Aorta (tissue), 5 donors: ENCODE results near the gene COL1A1. TPM values are rescaled to one million over a fixed set of nuclear protein-coding genes. Genes with fewer than 3 reads are reported as not detected.
A peak's percentile ranks its signal among the peaks of the same experiment; 100 is the strongest.

ENCODE experiments used
- ATAC-seq: fragments of 200-7000 bp; cut with Tn5 transposase; one replicate; pipeline ENCODE4 v1.9.1; 2022; ENCODE audit warnings: moderate library complexity; ENCODE audit not compliant: low FRiP score
- DNase-seq, 2 donors: peaks; one replicate each; pipeline ENCODE4 v3.0.0-alpha.2; 2020
- H3K27ac ChIP-seq, 2 donors: one replicate each; pipeline ENCODE4 v1.5.1; 2013; ENCODE audit warnings: low read length in 2 of 2, mild to moderate bottlenecking in 2 of 2, moderate library complexity in 2 of 2, control low read depth in 1 of 2, inconsistent platforms in 1 of 2, low read depth in 1 of 2
- H3K27me3 ChIP-seq, 2 donors: one replicate each; pipeline ENCODE4 v1.6.1; 2013; ENCODE audit warnings: control low read depth in 1 of 2, low read length in 1 of 2, mild to moderate bottlenecking in 1 of 2, moderate library complexity in 1 of 2; ENCODE audit not compliant: insufficient read depth in 2 of 2, control insufficient read depth in 1 of 2
- H3K36me3 ChIP-seq, 2 donors: one replicate each; pipeline ENCODE4 v1.6.1; 2013; ENCODE audit warnings: control low read depth in 1 of 2, low read length in 1 of 2, mild to moderate bottlenecking in 1 of 2; ENCODE audit not compliant: insufficient read depth in 2 of 2, control insufficient read depth in 1 of 2
- H3K4me1 ChIP-seq, 2 donors: one replicate each; pipeline ENCODE4 v1.6.1; 2013; ENCODE audit warnings: low read length in 2 of 2, control low read depth in 1 of 2, mild to moderate bottlenecking in 1 of 2, moderate library complexity in 1 of 2; ENCODE audit not compliant: insufficient read depth in 2 of 2, control insufficient read depth in 1 of 2
- H3K4me3 ChIP-seq, 2 donors: one replicate each; pipeline ENCODE4 v1.5.1; 2013; ENCODE audit warnings: low read length in 2 of 2, control low read depth in 1 of 2, mild to moderate bottlenecking in 1 of 2
- H3K9me3 ChIP-seq: one replicate; pipeline ENCODE4 v1.6.1; 2013; ENCODE audit warnings: mild to moderate bottlenecking, low read length; ENCODE audit not compliant: control insufficient read depth
- WGBS, 2 donors: extraction: QIAGEN DNeasy Blood & Tissue Kit; methylation state at CpG; one replicate each; pipeline ENCODE4 v1.1.7; 2013; 5-methylcytosine and 5-hydroxymethylcytosine counted together
- intact Hi-C, 2 donors: fragments of 100-400 bp; cut with DNase I; formaldehyde crosslinking; loops; one replicate each; pipeline versions ENCODE4 v1.14.2 to v1.15.0; 2022
- polyA plus RNA-seq, 2 donors: library from polyadenylated mRNA; stranded (reverse); fragments of 200-250 nt; gene quantifications; one replicate each; pipeline ENCODE4 v1.2.3, GENCODE V29; 2013
- total RNA-seq, 2 donors: library from RNA; stranded (reverse); fragmentation: NEBNext Ultra II Directional; extraction: Animal tissue kit (Norgen Biotek cat#: 25700); gene quantifications; one replicate each; pipeline ENCODE4 v1.2.1, GENCODE V29; 2021
- donor health status: healthy with polysubstance abuse.
- donor health status: Bipolar disorder and iron deficiency.
- donor health status: DM: no; HTN: no; CAD: no.
- donor health status: DM: no; HTN: no; CAD: no.
- donor health status: DM: yes; HTN: yes; CAD: no.

The COL1A1 gene
- total and polyA plus RNA-seq, 4 donors, result 70.2 to 948 (median 396) TPM

DNA sequence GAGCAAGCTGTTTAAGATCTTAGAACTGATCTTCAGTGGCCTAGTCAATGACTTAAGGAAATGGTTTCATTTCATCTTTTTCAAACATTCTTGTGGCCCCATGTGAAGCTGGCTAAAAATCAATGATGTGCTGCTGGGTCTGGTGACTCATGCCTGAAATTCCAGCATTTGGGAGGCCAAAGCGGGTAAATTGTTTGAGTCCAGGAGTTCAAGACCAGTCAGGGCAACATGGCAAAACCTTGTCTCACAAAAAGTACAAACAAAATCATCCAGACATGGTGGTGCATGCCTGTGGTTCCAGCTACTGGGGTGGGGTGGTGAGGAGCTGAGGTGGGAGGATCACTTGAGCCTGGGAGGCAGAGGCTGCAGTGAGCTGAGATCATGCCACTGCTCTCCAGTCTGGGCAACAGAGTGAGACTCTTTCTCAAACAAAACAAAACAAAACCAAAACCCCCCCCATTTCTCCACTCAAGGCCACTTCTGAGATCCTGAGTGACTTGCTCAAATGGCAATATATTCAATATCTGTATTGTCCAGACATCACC lies 17.4 kb upstream of the COL1A1 start:
- H3K27me3 ChIP-seq, result no peaks in the 10 kb centered on the region
- intact Hi-C loops, result no loop called here
- H3K27ac ChIP-seq, result peak overlapping the region in 1 of 2 donors; percentile 89
- H3K4me3 ChIP-seq, result no peak overlapping the region
- H3K36me3 ChIP-seq, result no peaks in the 10 kb centered on the region
- ATAC-seq, result peak; percentile 31
- H3K4me1 ChIP-seq, result peaks cover 6 to 9% of the 10 kb centered on the region in 2 donors
- WGBS, 2 donors, result 3 to 20% methylated on average over 1 of the region's 1 CpG
- no peak for DNase-seq
- no peaks in the 10 kb centered on the region for H3K9me3 ChIP-seq

DNA sequence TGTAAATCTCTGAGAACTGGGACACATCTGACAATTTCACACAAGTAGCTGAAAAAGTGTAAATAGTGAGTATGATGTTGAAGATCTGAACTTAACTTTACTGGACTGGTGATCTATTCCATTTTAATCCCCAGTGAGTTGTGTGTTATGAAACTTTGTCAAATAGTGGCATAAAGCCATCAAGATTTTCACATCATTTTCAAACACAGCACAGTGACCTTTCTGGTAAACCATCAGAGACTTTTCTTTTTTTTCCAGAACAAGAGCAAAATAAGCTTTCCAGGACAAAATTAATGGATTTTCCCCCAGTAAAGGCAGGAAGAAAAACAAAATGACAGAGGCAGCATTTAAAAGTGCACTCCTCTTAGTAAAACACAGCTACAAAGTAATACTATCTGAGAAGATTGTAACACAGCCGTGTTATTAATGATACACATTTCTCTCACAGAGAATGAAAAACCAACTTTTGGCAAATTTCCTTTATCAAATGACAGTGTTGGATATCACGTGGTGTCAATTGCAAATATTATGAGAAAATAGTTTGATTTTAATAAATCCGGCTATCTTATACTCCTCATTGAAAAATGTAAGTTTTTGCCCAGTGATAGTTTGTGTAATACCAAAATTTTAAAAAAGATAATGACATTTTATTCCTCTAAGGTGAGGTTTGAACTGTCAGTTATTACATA lies 16.8 kb upstream of the COL1A1 start:
- peak; percentile 67 for ATAC-seq
- WGBS, 2 donors, result 16 to 31% methylated on average over 3 of the region's 3 CpGs
- H3K4me1 ChIP-seq, result peaks cover 6 to 9% of the 10 kb centered on the region in 2 donors

DNA sequence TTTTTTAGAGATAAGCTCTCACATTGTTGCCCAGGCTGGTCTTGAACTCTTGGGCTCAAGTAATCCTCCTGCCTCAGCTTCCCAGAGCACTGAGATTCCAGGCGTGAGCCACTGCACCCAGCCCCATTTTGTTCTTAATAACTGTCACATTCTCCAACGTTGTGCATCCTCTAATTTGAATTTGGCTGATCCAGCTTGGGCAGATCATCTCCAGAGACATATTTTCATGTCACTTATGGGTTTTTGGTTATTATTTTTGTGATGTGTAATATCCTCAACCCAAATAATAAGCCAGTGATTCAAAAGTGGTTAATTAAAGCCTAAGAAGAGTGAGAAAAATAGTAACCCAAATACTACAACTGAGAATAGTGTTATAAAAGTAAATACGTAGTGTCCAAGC lies 16.2 kb upstream of the COL1A1 start:
- DNase-seq (no peak), ATAC-seq (no peak)
- Histone ChIP-seq H3K4me1 (peaks cover 6 to 9% of the 10 kb centered on the region in 2 donors), H3K4me3 (no peak overlapping the region), H3K9me3 (no peaks in the 10 kb centered on the region), H3K36me3 (no peaks in the 10 kb centered on the region), H3K27ac (no peak overlapping the region), H3K27me3 (no peaks in the 10 kb centered on the region)
- WGBS, 2 donors, result 33 to 35% methylated on average over 3 of the region's 3 CpGs
- intact Hi-C loops, result no loop called here

More for the DNA sequence above, 16.8 kb upstream of the COL1A1 start:
- H3K27ac ChIP-seq, result no peak overlapping the region
- no peaks in the 10 kb centered on the region for H3K27me3 ChIP-seq
- no peaks in the 10 kb centered on the region for H3K9me3 ChIP-seq
- DNase-seq, result no peak
- H3K4me3 ChIP-seq, result no peak overlapping the region
- no peaks in the 10 kb centered on the region for H3K36me3 ChIP-seq
- intact Hi-C loops, result no loop called here

DNA sequence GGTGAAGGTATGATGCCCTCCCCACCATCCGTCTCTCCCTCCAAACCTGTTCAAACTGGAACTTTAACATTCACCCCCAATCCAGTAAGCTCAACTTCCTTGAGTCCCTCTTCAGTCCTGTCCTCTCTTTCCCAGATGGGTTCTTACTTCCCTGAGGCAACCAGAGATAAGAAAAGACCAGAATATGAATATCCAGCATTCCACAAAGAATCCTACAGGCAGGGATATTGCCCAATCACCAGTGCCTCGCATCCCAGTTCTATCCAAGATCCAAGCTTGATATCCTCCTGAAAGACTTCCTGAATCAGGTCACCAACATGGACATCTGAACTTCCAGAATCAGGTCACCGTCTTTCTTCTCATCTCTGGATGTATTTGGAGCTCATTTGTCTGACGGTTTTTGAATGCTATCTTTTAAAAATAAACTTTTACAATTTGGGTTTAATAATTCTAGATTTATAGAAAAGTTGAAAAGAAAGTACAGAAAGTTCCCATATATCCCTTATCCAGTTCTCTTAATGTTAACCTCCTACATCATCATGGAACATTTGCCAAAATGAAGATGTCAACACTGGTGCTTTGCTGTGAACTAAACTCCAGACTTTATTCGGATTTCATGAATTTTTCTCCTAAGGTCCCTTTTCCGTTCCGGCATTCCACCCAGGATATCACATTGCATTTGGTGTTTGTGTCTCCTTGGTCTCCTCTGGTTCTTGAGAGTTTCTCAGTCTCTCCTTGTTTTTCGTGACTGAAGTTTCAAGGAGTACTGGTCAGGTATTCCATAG lies 13.7 kb upstream of the COL1A1 start:
- Histone ChIP-seq H3K36me3 (no peaks in the 10 kb centered on the region), H3K4me1 (peaks cover 6 to 9% of the 10 kb centered on the region in 2 donors), H3K4me3 (no peak overlapping the region), H3K27me3 (no peaks in the 10 kb centered on the region), H3K9me3 (no peaks in the 10 kb centered on the region), H3K27ac (peak overlapping the region in 1 of 2 donors; percentile 33)
- ATAC-seq, result no peak
- no peak for DNase-seq
- intact Hi-C loops, result no loop called here
- 37 to 38% methylated on average over 8 of the region's 8 CpGs for WGBS, 2 donors

DNA sequence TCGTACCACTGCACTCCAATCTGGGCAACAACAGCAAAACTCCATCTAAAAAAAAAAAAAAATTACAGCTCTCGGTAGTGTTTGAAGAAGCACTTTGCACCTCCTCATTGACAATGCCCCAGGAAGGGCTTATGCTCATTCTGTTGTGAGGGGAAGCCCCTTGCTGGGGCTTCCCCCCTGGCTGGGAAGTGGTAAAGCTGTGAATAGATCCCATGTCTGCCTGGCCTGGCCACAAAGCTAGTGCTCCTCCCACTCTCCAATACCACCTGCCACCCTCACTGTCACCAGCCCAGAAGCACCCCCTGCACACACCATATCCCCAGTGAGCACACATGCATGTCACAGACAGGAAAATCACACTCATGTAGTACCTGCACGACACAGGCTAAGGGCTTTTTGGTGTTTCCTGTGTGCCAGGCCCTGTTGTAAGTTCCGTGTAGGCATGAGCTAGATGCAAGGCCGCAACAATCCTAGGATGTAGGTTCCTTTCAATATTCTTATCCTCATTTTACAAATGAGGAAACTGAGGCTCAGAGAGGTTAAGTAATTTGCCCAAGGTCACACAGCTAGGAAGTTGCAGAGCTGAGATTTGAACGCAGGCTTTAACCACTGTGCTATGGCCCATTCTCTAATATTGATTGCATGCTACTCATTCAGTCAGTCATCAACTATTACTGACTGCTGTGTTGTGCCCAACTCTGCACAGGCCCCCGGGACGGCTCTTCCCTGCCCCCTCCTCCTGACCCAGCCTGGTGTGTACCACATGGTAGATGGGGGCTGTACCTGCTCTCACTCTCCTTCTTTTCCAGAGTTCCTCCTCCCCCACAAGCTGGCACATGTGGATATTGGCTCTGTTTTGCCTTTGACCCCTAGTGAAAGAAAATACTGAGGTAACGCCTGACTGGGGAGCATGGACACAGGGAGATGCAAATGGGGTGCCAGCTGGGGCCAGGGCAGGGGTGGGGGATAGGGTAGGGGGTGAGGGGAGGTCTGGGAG lies 11.9 kb upstream of the COL1A1 start:
- Histone ChIP-seq H3K27ac (no peak overlapping the region), H3K36me3 (no peaks in the 10 kb centered on the region), H3K9me3 (no peaks in the 10 kb centered on the region), H3K4me3 (no peak overlapping the region), H3K27me3 (no peaks in the 10 kb centered on the region), H3K4me1 (peaks cover 3 to 5% of the 10 kb centered on the region in 2 donors)
- intact Hi-C loops, result no loop called here
- no peak for ATAC-seq
- no peak for DNase-seq
- WGBS, 2 donors, result 52 to 57% methylated on average over 9 of the region's 9 CpGs

DNA sequence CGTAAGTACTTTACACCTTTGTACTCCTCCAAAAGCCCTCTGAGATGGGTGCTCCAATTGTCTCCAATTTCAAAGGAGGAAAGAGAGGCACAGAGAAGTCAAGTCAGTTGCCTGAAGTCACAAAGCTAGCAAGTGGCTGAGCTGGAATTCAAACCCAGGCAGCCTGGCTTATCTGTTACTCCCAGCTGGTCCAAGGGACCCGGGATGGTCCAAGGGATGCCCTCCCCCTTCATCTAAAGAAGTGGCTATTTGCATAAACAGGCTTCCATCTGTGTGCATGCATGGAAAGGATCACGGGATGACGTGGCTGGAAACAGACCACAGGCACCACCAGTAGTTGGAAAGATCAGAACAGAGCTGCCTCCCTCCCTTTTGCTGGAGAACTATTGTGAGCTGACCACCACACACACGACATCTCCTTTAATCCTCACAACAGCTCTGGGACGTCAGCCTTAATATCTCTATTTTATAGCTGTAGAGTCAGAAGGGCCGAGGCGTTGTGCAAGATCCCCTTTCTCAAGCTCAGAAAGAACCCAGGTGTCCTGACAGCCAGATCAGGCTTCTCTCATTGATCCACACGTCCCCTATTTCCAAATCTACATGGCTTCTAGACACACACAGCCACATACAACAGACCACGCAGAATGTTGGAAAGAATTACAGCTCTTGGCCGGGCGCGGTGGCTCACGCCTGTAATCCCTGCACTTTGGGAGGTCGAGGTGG lies 10.9 kb upstream of the COL1A1 start:
- WGBS, 2 donors, result 57 to 59% methylated on average over 15 of the region's 15 CpGs
- Histone ChIP-seq H3K4me3 (no peak overlapping the region), H3K4me1 (peaks cover 3 to 5% of the 10 kb centered on the region in 2 donors), H3K27me3 (no peaks in the 10 kb centered on the region), H3K27ac (peak overlapping the region in 1 of 2 donors; percentile 8), H3K9me3 (no peaks in the 10 kb centered on the region), H3K36me3 (no peaks in the 10 kb centered on the region)
- intact Hi-C loops, result no loop called here
- ATAC-seq, result no peak
- peak in 1 of 2 donors; percentile 60 for DNase-seq

DNA sequence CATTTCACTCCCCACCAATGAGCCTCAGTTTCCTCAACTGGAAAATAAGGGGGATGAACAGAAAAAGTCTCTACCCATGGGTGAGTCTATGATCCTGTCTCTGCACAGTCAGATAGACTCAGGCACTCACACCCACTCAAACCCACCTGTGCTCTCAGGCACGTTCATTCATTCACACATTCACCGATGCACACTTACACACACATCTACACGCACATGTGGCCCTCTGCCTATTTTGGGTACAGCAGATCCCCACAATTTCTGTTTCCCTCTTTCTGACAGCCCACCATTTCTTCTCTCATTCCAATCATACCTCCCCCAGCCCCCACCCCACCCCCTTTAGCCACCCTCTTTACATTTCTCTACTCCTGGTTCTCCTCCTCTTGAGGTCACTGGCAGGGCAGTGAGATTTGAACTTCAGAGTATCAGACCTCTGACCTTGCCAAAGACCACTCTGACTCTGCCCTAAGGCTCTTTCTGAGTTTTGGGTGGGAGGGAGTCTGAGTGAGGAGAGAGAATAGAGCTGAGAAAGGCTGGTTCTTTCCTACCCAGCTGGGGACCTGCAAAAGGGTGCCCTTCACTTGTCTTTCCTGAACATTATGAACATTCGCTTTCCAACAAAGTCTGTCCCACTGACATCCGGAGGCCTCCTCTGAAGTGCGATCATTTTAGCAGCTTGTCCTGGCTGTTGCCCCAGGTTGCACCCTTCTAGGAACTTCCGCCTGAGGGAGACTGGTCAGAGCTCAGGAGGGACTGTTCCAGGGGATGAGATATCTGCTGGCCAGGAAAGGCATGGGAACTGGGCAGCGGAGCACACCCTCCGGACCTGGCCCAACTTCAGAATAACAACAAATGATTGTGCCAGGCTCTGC lies 10.1 kb upstream of the COL1A1 start:
- no peaks in the 10 kb centered on the region for H3K9me3 ChIP-seq
- ATAC-seq, result no peak
- no peaks in the 10 kb centered on the region for H3K27me3 ChIP-seq
- H3K27ac ChIP-seq, result peak overlapping the region in 1 of 2 donors; percentile 98
- intact Hi-C loops, result no loop called here
- DNase-seq, result peak in 1 of 2 donors; percentile 67
- no peak overlapping the region for H3K4me3 ChIP-seq
- H3K36me3 ChIP-seq, result no peaks in the 10 kb centered on the region
- WGBS, 2 donors, result 17 to 22% methylated on average over 9 of the region's 9 CpGs
- peaks cover 3 to 5% of the 10 kb centered on the region in 2 donors for H3K4me1 ChIP-seq
